IMR-90 (cell line): ENCODE measurements around the gene CDCA7. TPM values are rescaled to one million over a fixed set of nuclear protein-coding genes. Genes with fewer than 3 reads are reported as not detected.

ENCODE experiments used
- ATAC-seq: fragments of 200-7000 bp; cut with Tn5 transposase; 2 replicates; pipeline ENCODE4 v1.9.1; 2020; ENCODE audit warnings: low read depth, mild to moderate bottlenecking, moderate library complexity
- BruUV-seq: library from RNA; stranded (reverse); fragments of 400-500 nt; replicated peaks from 2 replicates; lab custom pipeline; 2021; lab: Mats Ljungman, UMichigan
- CTCF ChIA-PET: fragments of 300-600 bp; formaldehyde crosslinking; extraction: SDS; loops from one replicate; lab custom pipeline; 2021; ENCODE audit warnings: antibody characterized with exemption; lab: Yijun Ruan, JAX
- POLR2A ChIA-PET: fragments of 300-600 bp; sonication (Branson Sonifier 250); formaldehyde crosslinking; loops from one replicate; lab custom pipeline; 2022; ENCODE audit warnings: antibody characterized with exemption; ENCODE audit not compliant: unreplicated experiment; lab: Charles Lee
- DNase-seq: peaks from one replicate; pipeline ENCODE4 v3.0.0; 2013
- H2AFZ ChIP-seq: replicated peaks from 2 replicates; pipeline ENCODE3; 2013; ENCODE audit warnings: low read length, mild to moderate bottlenecking; ENCODE audit not compliant: poor library complexity
- H2AK5ac ChIP-seq: 2 replicates; pipeline ENCODE4 v1.6.1; 2013; ENCODE audit warnings: low read depth, low read length, inconsistent platforms
- H2AK9ac ChIP-seq: replicated peaks from 2 replicates; pipeline ENCODE3; 2013; ENCODE audit warnings: mild to moderate bottlenecking, low read depth, low read length, moderate library complexity; ENCODE audit not compliant: poor library complexity
- H2BK120ac ChIP-seq: 2 replicates; pipeline ENCODE4 v1.6.1; 2013; ENCODE audit warnings: low read depth, low read length, inconsistent platforms
- H2BK15ac ChIP-seq: 3 replicates; pipeline ENCODE4 v1.6.1; 2013; ENCODE audit warnings: low read depth, low read length, inconsistent platforms
- H2BK20ac ChIP-seq: 2 replicates; pipeline ENCODE4 v1.6.1; 2013; ENCODE audit warnings: low read depth, mild to moderate bottlenecking, inconsistent platforms, low read length, moderate library complexity
- H2BK5ac ChIP-seq: 2 replicates; pipeline ENCODE4 v1.6.1; 2013; ENCODE audit warnings: mild to moderate bottlenecking, low read depth, low read length, inconsistent platforms; ENCODE audit not compliant: poor library complexity, severe bottlenecking
- H3K14ac ChIP-seq: replicated peaks from 2 replicates; pipeline ENCODE4 v1.6.1; 2013; ENCODE audit warnings: low read depth, low read length, inconsistent platforms
- H3K18ac ChIP-seq: 2 replicates; pipeline ENCODE4 v1.6.1; 2013; ENCODE audit warnings: low read depth, low read length, control low read depth
- H3K23ac ChIP-seq: 2 replicates; pipeline ENCODE4 v1.6.1; 2013; ENCODE audit warnings: low read depth, low read length, inconsistent platforms
- H3K27ac ChIP-seq: 2 replicates; pipeline ENCODE4 v1.5.1; 2013; ENCODE audit warnings: mild to moderate bottlenecking, control low read depth, low read length; ENCODE audit not compliant: insufficient read depth
- H3K27me3 ChIP-seq: 2 replicates; pipeline ENCODE4 v1.6.1; 2013; ENCODE audit warnings: low read length; ENCODE audit not compliant: control insufficient read depth, insufficient read depth
- H3K36me3 ChIP-seq: 2 replicates; pipeline ENCODE4 v1.6.1; 2013; ENCODE audit warnings: low read length, mixed read lengths; ENCODE audit not compliant: control insufficient read depth, insufficient read depth
- H3K4ac ChIP-seq: 2 replicates; pipeline ENCODE4 v1.6.1; 2013; ENCODE audit warnings: low read depth, low read length, inconsistent platforms
- H3K4me1 ChIP-seq: 2 replicates; pipeline ENCODE4 v1.6.1; 2013; ENCODE audit warnings: low read length, mixed read lengths; ENCODE audit not compliant: control insufficient read depth, insufficient read depth
- H3K4me2 ChIP-seq: 2 replicates; pipeline ENCODE4 v1.6.1; 2013; ENCODE audit warnings: low read depth, mild to moderate bottlenecking, control low read depth, low read length, moderate library complexity
- H3K4me3 ChIP-seq: 2 replicates; pipeline ENCODE4 v1.5.1; 2013; ENCODE audit warnings: low read depth, mild to moderate bottlenecking, control low read depth, low read length, moderate library complexity; ENCODE audit not compliant: insufficient read depth
- H3K56ac ChIP-seq: 2 replicates; pipeline ENCODE4 v1.6.1; 2013; ENCODE audit warnings: low read length, inconsistent platforms; ENCODE audit not compliant: insufficient read depth; ENCODE audit errors: extremely low read depth
- H3K79me1 ChIP-seq, 2 experiments: 2 replicates each; pipeline ENCODE4 v1.6.1; 2013; ENCODE audit warnings: low read length in 2 of 2, inconsistent platforms in 1 of 2, low read depth in 1 of 2
- H3K9ac ChIP-seq: 2 replicates; pipeline ENCODE4 v1.6.1; 2013; ENCODE audit warnings: low read depth, low read length, control low read depth
- H3K9me1 ChIP-seq: 2 replicates; pipeline ENCODE4 v1.6.1; 2013; ENCODE audit warnings: low read length, inconsistent platforms; ENCODE audit not compliant: insufficient read depth
- H3K9me3 ChIP-seq: 2 replicates; pipeline ENCODE4 v1.6.1; 2013; ENCODE audit warnings: low read length; ENCODE audit not compliant: control insufficient read depth, insufficient read depth
- H4K20me1 ChIP-seq: 2 replicates; pipeline ENCODE4 v1.6.1; 2013; ENCODE audit warnings: low read length, inconsistent platforms; ENCODE audit not compliant: insufficient read depth
- H4K5ac ChIP-seq: 2 replicates; pipeline ENCODE4 v1.6.1; 2013; ENCODE audit warnings: mild to moderate bottlenecking, low read depth, low read length, control low read depth
- H4K8ac ChIP-seq, 2 experiments: 2 replicates each; pipeline ENCODE4 v1.6.1; 2013; ENCODE audit warnings: low read depth in 2 of 2, low read length in 2 of 2, control low read depth in 1 of 2, inconsistent platforms in 1 of 2
- H4K91ac ChIP-seq: 2 replicates; pipeline ENCODE4 v1.6.1; 2013; ENCODE audit warnings: low read depth, low read length, inconsistent platforms; ENCODE audit not compliant: insufficient read depth
- BHLHE40 ChIP-seq: fragments of 150-350 bp; IDR thresholded peaks from 2 replicates; pipeline ENCODE4 v1.6.1; 2016; ENCODE audit warnings: mild to moderate bottlenecking, low read depth, low read length
- CEBPB ChIP-seq: IDR thresholded peaks from 2 replicates; pipeline ENCODE4 v1.6.1; 2012; ENCODE audit warnings: low read depth, low read length, improper control_type of control experiment
- CHD1 ChIP-seq: IDR thresholded peaks from 2 replicates; pipeline ENCODE4 v1.6.1; 2012; ENCODE audit warnings: low read depth, low read length, improper control_type of control experiment
- ELK1 ChIP-seq: fragments of 150-350 bp; IDR thresholded peaks from 2 replicates; pipeline ENCODE4 v1.6.1; 2016; ENCODE audit warnings: low read depth, mild to moderate bottlenecking, low read length, moderate library complexity, borderline replicate concordance
- FOS ChIP-seq: fragments of 150-350 bp; IDR thresholded peaks from 2 replicates; pipeline ENCODE4 v1.6.1; 2016; ENCODE audit warnings: low read depth, low read length
- MAFK ChIP-seq: IDR thresholded peaks from 2 replicates; pipeline ENCODE4 v1.6.1; 2012; ENCODE audit warnings: low read depth, low read length, improper control_type of control experiment
- MAZ ChIP-seq: IDR thresholded peaks from 2 replicates; pipeline ENCODE4 v1.6.1; 2012; ENCODE audit warnings: low read depth, mild to moderate bottlenecking, low read length, improper control_type of control experiment, moderate library complexity, borderline replicate concordance
- MXI1 ChIP-seq: IDR thresholded peaks from 2 replicates; pipeline ENCODE4 v1.6.1; 2012; ENCODE audit warnings: low read depth, mild to moderate bottlenecking, low read length, moderate library complexity, borderline replicate concordance
- NFE2L2 ChIP-seq: fragments of 150-350 bp; IDR thresholded peaks from 2 replicates; pipeline ENCODE4 v1.6.1; 2016; ENCODE audit warnings: low read depth, mild to moderate bottlenecking, low read length
- POLR2A ChIP-seq: IDR thresholded peaks from 2 replicates; pipeline ENCODE4 v1.6.1; 2012; ENCODE audit warnings: mild to moderate bottlenecking, low read depth, low read length
- RAD21 ChIP-seq: IDR thresholded peaks from 2 replicates; pipeline ENCODE4 v1.6.1; 2012; ENCODE audit warnings: low read length, improper control_type of control experiment
- RCOR1 ChIP-seq: IDR thresholded peaks from 2 replicates; pipeline ENCODE4 v1.6.1; 2012; ENCODE audit warnings: mild to moderate bottlenecking, low read length, improper control_type of control experiment; ENCODE audit not compliant: insufficient replicate concordance
- RFX5 ChIP-seq: IDR thresholded peaks from 2 replicates; pipeline ENCODE4 v1.8.0; 2012; ENCODE audit warnings: low read depth, mild to moderate bottlenecking, low read length, moderate library complexity
- SMC3 ChIP-seq: fragments of 150-350 bp; IDR thresholded peaks from 2 replicates; pipeline ENCODE4 v1.6.1; 2016; ENCODE audit warnings: low read depth, mild to moderate bottlenecking, antibody characterized with exemption, low read length, moderate library complexity
- USF2 ChIP-seq: fragments of 150-350 bp; IDR thresholded peaks from 2 replicates; pipeline ENCODE4 v1.6.1; 2017; ENCODE audit warnings: mild to moderate bottlenecking, antibody characterized with exemption, low read length, low read depth
- WGBS, 2 experiments: methylation state at CpG; one replicate each; pipeline versions ENCODE4 v1.1.5 to v1.1.7; 2013; ENCODE audit warnings: missing lambda C conversion rate in 2 of 2; ENCODE audit not compliant: insufficient read length in 1 of 2; ENCODE audit errors: extremely low coverage in 2 of 2; 5-methylcytosine and 5-hydroxymethylcytosine counted together
- dilution Hi-C: fragments of 300-500 bp; cut with HindIII; formaldehyde crosslinking; loops from one replicate; pipeline ENCODE4 v1.14.3; 2018; ENCODE audit warnings: low sequenced_read_pairs; ENCODE audit not compliant: unreplicated experiment
- in situ Hi-C: fragments of 300-500 bp; cut with MboI; formaldehyde crosslinking; loops from 3 replicates; pipeline ENCODE4 v1.14.3; 2019; ENCODE audit warnings: low sequenced_read_pairs, inconsistent platforms, mixed read lengths
- intact Hi-C: fragments of 100-400 bp; cut with micrococcal nuclease; formaldehyde crosslinking; loops from 2 replicates; pipeline ENCODE4 v1.10.0; 2022
- polyA plus RNA-seq, 3 experiments: library from polyadenylated mRNA; depleted of rRNA; stranded (reverse); fragments of >200 nt; gene quantifications; 2 replicates each; pipeline ENCODE4 v1.2.3, GENCODE V29; 2012; ENCODE audit warnings: low replicate concordance in 1 of 3
- total RNA-seq: library from RNA; depleted of rRNA; stranded (reverse); fragments of >200 nt; gene quantifications from 2 replicates; pipeline ENCODE4 v1.2.3, GENCODE V29; 2012
- TF ChIP-seq, protein P1 (sequence below): conservative IDR thresholded peaks from 2 replicates; pipeline ENCODE4 v1.5.1; 2012; ENCODE audit warnings: mild to moderate bottlenecking, low read depth, low read length, improper control_type of control experiment

The CDCA7 gene
- total and polyA plus RNA-seq, 2 of the 4 experiments (the other 2 are of a cell fraction), result 12.0 to 18.7 TPM

DNA sequence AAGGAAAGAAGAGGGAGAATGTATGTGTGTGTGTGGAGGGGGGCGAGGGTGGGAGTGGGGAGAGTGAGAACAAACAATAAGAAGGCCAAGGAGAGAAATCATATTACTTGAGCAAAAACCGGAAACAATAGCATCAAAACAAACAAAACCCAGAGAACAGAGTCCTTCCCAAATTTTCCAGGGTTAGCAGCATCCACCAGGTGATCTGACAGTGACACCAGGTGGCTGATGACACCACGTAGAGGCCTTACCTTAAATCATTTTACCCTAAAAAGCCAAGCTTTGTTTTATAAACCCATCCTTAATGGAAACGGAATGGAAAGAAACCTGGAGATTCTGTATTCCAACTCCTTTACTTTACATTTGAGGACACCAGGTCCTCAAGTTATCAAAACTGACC is 42.9 kb downstream of the CDCA7 start:
- intact Hi-C loops, result no loop called here
- no TSS peak for BruUV-seq
- no peak overlapping the region for H3K14ac ChIP-seq

More for the DNA sequence above, 42.9 kb downstream of the CDCA7 start:
- CTCF ChIA-PET, result interaction anchor here (0.7 kb wide), 1 partner anchor 11 kb away, joined by 3 read pairs; no protein-coding TSS in a partner anchor
- Histone ChIP-seq H3K9me1 (no peaks in the 10 kb centered on the region), H2BK5ac (no peak overlapping the region), H4K91ac (no peak overlapping the region), H2AK5ac (no peak overlapping the region), H3K36me3 (no peaks in the 10 kb centered on the region), H3K27ac (no peak overlapping the region), H3K18ac (no peak overlapping the region), H3K79me1 (no peaks in the 10 kb centered on the region), H3K9me3 (no peaks in the 10 kb centered on the region), H3K4me3 (no peak overlapping the region), H3K23ac (no peak overlapping the region), H3K4me2 (no peak overlapping the region), H4K5ac (no peak overlapping the region), H3K27me3 (peaks cover 44% of the 10 kb centered on the region), H4K8ac (no peak overlapping the region), H3K4me1 (no peaks in the 10 kb centered on the region), H2AK9ac (no peak overlapping the region), H2AFZ (no peak overlapping the region), H4K20me1 (no peaks in the 10 kb centered on the region), H3K9ac (no peak overlapping the region), H2BK20ac (no peak overlapping the region), H3K56ac (no peak overlapping the region), H3K4ac (no peak overlapping the region), H2BK120ac (no peak overlapping the region), H2BK15ac (no peak overlapping the region)
- WGBS, 2 experiments, result no CpG with 5 or more reads among the region's 4 CpGs
- TF ChIP-seq ELK1 (no peak), RAD21 (no peak), RCOR1 (no peak), CHD1 (no peak), FOS (no peak), RFX5 (no peak), MAFK (no peak), POLR2A (no peak), BHLHE40 (no peak), MAZ (no peak), NFE2L2 (no peak), USF2 (no peak), CEBPB (no peak), SMC3 (no peak), MXI1 (no peak)
- TF ChIP-seq, protein P1, sequence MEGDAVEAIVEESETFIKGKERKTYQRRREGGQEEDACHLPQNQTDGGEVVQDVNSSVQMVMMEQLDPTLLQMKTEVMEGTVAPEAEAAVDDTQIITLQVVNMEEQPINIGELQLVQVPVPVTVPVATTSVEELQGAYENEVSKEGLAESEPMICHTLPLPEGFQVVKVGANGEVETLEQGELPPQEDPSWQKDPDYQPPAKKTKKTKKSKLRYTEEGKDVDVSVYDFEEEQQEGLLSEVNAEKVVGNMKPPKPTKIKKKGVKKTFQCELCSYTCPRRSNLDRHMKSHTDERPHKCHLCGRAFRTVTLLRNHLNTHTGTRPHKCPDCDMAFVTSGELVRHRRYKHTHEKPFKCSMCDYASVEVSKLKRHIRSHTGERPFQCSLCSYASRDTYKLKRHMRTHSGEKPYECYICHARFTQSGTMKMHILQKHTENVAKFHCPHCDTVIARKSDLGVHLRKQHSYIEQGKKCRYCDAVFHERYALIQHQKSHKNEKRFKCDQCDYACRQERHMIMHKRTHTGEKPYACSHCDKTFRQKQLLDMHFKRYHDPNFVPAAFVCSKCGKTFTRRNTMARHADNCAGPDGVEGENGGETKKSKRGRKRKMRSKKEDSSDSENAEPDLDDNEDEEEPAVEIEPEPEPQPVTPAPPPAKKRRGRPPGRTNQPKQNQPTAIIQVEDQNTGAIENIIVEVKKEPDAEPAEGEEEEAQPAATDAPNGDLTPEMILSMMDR, result no peak
- DNase-seq (no peak), ATAC-seq (no peak)
- dilution Hi-C loops (no loop called here), in situ Hi-C loops (no loop called here)
- POLR2A ChIA-PET, result no interaction called here
